ENCODE measurements around the gene SLCO4C1. TPM values are rescaled to one million over a fixed set of nuclear protein-coding genes. Genes with fewer than 3 reads are reported as not detected.

The SLCO4C1 gene
- total RNA-seq, 1 experiment from 2014 or later: 4.8 TPM

DNA sequence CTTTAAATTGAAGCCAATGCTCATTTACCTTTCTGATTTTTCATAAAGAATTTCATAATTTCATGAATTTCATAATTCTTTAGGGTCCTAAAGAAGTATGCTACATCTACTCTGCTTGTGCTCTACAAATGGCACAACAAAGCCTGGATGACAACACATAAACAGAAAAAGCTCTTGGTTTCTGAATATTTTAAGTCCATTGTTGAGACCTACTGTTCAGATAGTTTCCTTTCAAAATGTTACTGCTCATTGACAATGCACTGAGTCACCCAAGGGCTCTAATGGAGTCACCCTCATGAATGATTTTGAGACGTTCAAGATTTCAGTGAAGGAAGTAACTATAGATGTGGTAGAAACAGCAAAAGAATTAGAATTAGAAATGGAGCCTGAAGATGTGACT lies 74.1 kb downstream of the SLCO4C1 start:
- no peak overlapping the region for H3K14ac ChIP-seq (ENCODE audit: insufficient read depth, low read length)
- H3K27ac Mint-ChIP-seq: no peak overlapping the region

More for the DNA sequence above, 74.1 kb downstream of the SLCO4C1 start:
- H4K8ac ChIP-seq (replicated peaks; ENCODE audit: insufficient read length, low read depth, low read length): no peak overlapping the region
- no peak overlapping the region for H3K4ac ChIP-seq (ENCODE audit: low read depth, low read length)
- H2BK120ac ChIP-seq (ENCODE audit: low read depth, low read length, poor library complexity, severe bottlenecking): no peak overlapping the region
- no peaks in the 10 kb centered on the region for H3K79me2 ChIP-seq (ENCODE audit: insufficient read depth, low read length)
- peaks cover 6% of the 10 kb centered on the region in 2 experiments for H3K4me1 Mint-ChIP-seq
- H2BK15ac ChIP-seq (ENCODE audit: low read depth, low read length): no peak overlapping the region
- H3K18ac ChIP-seq (ENCODE audit: insufficient read length, low read depth, low read length): no peak overlapping the region
- H3K23me2 ChIP-seq (ENCODE audit: insufficient read length, low read depth, low read length, poor library complexity, severe bottlenecking): no peaks in the 10 kb centered on the region
- H2AK5ac ChIP-seq (ENCODE audit: insufficient read length, low read length): no peak overlapping the region
- no peak overlapping the region for H3K56ac ChIP-seq (ENCODE audit: insufficient read length, low read depth, low read length)
- no peak overlapping the region for H2BK20ac ChIP-seq (ENCODE audit: low read depth, low read length, poor library complexity, severe bottlenecking)
- H2AFZ ChIP-seq (ENCODE audit: low read length): no peak overlapping the region
- no peak for DNase-seq
- H2BK5ac ChIP-seq (ENCODE audit: insufficient read length, low read length): no peak overlapping the region
- peaks cover 3% of the 10 kb centered on the region; the same call in 1 of the 2 replicates for H3K4me1 ChIP-seq (ENCODE audit: insufficient read depth, low read length)
- H3K9ac ChIP-seq (ENCODE audit: extremely low read depth, insufficient read length, low read length): no peak overlapping the region
- peaks cover 0 to 12% (median 12%) of the 10 kb centered on the region in 3 experiments; a peak in 5 of 7 replicates for H3K36me3 Mint-ChIP-seq (ENCODE audit: insufficient read depth in 1 of 3, low read depth in 3 of 3)
- WGBS (ENCODE audit: extremely low coverage, insufficient read length, low lambda C conversion rate): no CpG with 5 or more reads among the region's 1 CpG
- H3K23ac ChIP-seq (ENCODE audit: insufficient read length, low read depth, low read length): no peak overlapping the region
- H4K5ac ChIP-seq (ENCODE audit: insufficient read length, low read depth, low read length): no peak overlapping the region
- no peaks in the 10 kb centered on the region for H3K79me1 ChIP-seq (ENCODE audit: insufficient read depth, low read depth, low read length, poor library complexity, severe bottlenecking)
- peaks cover 13% of the 10 kb centered on the region for H3K27me3 Mint-ChIP-seq (ENCODE audit: low read depth)
- no peak overlapping the region for H2BK12ac ChIP-seq (ENCODE audit: insufficient read length, low read depth, low read length)
- H3K4me2 ChIP-seq (ENCODE audit: insufficient read depth, insufficient read length, low read length): no peak overlapping the region
- no peaks in the 10 kb centered on the region for H4K20me1 ChIP-seq (ENCODE audit: control insufficient read depth, insufficient read depth, insufficient read length)
- no peak overlapping the region for H3T11ph ChIP-seq (ENCODE audit: low read length)
- no peaks in the 10 kb centered on the region for H3K27me3 ChIP-seq (ENCODE audit: insufficient read depth, low read length)
- no peak overlapping the region for H3K4me3 Mint-ChIP-seq
- no peak overlapping the region for H4K91ac ChIP-seq (ENCODE audit: insufficient read length, low read depth, low read length)
- H3K9me3 Mint-ChIP-seq: peaks cover 14 to 21% of the 10 kb centered on the region in 2 experiments
- TF ChIP-seq, protein P1, sequence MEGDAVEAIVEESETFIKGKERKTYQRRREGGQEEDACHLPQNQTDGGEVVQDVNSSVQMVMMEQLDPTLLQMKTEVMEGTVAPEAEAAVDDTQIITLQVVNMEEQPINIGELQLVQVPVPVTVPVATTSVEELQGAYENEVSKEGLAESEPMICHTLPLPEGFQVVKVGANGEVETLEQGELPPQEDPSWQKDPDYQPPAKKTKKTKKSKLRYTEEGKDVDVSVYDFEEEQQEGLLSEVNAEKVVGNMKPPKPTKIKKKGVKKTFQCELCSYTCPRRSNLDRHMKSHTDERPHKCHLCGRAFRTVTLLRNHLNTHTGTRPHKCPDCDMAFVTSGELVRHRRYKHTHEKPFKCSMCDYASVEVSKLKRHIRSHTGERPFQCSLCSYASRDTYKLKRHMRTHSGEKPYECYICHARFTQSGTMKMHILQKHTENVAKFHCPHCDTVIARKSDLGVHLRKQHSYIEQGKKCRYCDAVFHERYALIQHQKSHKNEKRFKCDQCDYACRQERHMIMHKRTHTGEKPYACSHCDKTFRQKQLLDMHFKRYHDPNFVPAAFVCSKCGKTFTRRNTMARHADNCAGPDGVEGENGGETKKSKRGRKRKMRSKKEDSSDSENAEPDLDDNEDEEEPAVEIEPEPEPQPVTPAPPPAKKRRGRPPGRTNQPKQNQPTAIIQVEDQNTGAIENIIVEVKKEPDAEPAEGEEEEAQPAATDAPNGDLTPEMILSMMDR (conservative IDR thresholded peaks at IDR 0.05): no peak
- peaks cover 9% of the 10 kb centered on the region for H3K9me3 ChIP-seq (ENCODE audit: control insufficient read depth, low read depth, low read length)
- H3K27ac ChIP-seq (ENCODE audit: insufficient read length, low read depth, low read length): no peak overlapping the region
